PC-9 (cell line): Measurements from ENCODE around the gene MBNL3.

Source experiments
- EZH2 ChIP-seq: fragments of 200-600 bp; sonication (generic); IDR thresholded peaks from 2 replicates; pipeline ENCODE4 v1.8.0; 2017; ENCODE audit warnings: antibody characterized with exemption, low read depth
- TF ChIP-seq, protein P1 (sequence below): fragments of 200-600 bp; sonication (generic); conservative IDR thresholded peaks from 2 replicates; pipeline ENCODE4 v1.6.1; 2017; ENCODE audit warnings: mixed run types, antibody characterized with exemption, mild to moderate bottlenecking, moderate library complexity

DNA sequence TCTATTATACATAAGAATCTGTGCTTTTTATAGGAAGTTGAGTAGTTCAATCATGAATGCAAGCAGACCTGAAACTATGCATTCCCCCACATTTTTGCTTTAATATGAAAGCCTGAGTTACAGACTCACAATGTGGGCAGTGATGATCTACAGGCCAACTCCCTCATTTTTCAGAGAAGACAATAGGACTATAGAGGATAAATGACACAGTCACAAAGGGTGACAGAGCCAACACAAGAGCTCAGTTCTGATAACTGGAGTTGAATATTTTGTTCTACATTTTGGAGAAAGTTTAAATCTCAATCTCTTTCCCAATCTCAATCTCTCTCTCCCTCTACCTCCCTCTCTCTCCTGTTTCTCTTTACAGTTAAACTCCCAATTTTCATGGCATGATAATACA lies 27.0 kb downstream of the MBNL3 start:
- TF ChIP-seq EZH2, result no peak
- TF ChIP-seq, protein P1, sequence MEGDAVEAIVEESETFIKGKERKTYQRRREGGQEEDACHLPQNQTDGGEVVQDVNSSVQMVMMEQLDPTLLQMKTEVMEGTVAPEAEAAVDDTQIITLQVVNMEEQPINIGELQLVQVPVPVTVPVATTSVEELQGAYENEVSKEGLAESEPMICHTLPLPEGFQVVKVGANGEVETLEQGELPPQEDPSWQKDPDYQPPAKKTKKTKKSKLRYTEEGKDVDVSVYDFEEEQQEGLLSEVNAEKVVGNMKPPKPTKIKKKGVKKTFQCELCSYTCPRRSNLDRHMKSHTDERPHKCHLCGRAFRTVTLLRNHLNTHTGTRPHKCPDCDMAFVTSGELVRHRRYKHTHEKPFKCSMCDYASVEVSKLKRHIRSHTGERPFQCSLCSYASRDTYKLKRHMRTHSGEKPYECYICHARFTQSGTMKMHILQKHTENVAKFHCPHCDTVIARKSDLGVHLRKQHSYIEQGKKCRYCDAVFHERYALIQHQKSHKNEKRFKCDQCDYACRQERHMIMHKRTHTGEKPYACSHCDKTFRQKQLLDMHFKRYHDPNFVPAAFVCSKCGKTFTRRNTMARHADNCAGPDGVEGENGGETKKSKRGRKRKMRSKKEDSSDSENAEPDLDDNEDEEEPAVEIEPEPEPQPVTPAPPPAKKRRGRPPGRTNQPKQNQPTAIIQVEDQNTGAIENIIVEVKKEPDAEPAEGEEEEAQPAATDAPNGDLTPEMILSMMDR, result no peak
